SKM-1 treated with dmso at 0.1 percent for 144 hours (cell line): ENCODE measurements around the gene BIRC5.

Source experiments
- DNase-seq: peaks from one replicate; lab custom pipeline; 2025; ENCODE audit not compliant: unreplicated experiment; lab: John Stamatoyannopoulos, UW

The BIRC5 gene

GRCh38 chr17:78255029-78255656, 41.1 kb downstream of the BIRC5 start:
- no peak for DNase-seq

DNA sequence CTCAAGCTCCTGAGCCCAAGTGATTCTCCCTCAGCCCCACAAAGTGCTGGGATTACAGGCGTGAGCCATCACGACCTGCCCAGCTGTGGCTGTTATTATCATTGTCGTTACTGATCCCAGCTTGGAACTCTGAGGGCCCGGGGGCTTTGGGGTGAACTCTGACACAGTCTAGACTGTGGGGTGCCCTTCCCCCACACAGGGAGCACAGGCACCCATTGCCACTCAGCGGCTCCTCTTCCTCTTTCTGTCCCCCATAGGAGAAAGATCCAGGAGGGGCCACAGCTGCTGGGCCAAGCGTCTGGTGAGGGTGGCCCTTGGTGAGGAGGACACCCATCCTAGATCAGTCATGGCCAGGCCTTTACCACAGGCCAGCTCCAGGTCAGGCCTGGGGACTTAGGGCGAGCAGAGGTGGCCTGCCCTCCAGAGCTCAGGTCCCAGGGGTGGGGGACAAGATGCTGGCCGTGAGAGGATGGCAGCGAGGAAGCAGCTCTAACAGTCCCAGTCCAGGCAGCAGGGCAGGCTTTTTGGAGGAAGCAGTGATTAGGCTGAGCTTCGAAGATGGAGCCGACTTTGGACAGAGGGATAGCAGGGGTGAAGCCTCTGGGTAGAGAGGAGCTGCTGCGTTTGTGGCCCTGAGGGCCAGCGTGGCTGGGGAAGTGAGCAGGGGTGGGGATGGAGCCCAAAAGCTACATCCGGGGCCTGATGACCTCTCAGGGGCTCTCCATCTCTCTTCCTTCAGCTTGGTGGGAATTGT, 42.1 kb downstream of the BIRC5 start:
- DNase-seq = peak; percentile 18

- no peak for DNase-seq
These were observed 42.9 kb downstream of the BIRC5 start for GRCh38 chr17:78256707-78257591.

DNA sequence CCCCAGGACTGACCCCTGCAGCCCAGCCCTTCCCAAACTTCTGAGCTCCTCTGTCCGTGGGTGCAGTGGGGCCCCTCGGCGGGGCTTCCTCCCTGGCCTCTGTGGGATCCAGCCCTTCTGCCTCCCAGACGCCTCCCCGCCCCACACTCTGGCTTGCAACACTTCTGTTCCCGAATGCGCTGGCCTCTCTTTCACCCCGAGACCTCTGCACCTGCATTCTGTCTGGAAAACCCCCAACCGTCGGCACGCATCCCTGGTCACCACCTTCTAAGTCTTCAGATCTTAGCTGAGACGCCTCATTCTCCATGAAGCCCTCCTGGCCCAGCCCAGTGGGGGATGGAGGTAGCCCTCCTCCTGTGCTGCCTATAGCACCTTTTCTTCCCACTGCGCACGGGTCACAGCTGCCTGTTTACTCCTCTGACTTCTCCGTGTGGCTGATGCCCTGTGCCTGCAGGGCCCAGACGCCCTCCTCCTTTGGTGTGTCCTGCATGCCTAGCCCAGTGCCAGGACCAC, 43.8 kb downstream of the BIRC5 start:
- DNase-seq = peak; percentile 59

DNA sequence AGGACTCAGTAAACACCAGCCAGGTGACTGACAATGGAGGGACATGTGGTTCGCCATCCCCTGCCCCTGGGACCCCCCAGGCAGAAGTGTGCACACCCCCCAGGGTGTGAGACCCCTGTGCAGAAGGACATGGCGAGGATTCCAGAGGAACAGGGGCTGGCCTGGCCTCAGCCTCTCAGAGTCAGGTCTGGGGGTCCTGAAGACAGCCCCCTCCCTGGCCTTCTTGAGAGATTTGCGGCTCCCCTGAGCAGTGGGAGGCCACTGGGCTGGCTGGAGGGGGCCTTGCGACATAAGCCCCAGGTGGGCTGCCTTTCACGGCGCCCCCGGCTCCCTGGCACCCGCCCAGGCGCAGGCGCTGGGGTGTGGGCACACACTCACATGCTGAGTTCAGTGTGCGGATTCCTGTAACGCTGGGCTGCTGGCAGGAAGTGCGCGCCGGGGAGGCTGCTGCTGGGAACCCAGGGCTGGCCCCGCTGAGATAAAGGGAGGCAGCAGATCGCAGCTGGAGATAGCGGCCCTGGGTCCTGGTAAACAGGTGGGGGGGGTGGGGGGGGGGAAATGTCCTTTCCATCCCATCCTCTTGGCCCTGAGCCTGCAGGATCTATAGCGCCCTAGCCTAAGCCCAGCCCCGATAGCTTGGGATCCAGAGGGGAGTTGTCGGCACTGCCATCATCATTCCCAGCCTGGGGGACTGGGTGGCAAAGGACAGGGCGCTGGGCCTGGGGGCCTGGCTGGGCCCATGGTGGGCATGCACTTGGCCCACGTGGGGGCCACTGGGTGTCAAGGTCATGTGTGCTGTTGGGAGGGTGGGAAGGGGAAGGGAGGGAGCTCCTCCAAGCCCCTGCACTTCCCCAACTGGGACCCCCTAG, 44.5 kb downstream of the BIRC5 start:
- peak; percentile 31 for DNase-seq

GRCh38 chr17:78259192-78259554, 45.1 kb downstream of the BIRC5 start:
- no peak for DNase-seq

- no peak for DNase-seq
These were observed 49.1 kb downstream of the BIRC5 start for GRCh38 chr17:78263063-78263735.

DNA sequence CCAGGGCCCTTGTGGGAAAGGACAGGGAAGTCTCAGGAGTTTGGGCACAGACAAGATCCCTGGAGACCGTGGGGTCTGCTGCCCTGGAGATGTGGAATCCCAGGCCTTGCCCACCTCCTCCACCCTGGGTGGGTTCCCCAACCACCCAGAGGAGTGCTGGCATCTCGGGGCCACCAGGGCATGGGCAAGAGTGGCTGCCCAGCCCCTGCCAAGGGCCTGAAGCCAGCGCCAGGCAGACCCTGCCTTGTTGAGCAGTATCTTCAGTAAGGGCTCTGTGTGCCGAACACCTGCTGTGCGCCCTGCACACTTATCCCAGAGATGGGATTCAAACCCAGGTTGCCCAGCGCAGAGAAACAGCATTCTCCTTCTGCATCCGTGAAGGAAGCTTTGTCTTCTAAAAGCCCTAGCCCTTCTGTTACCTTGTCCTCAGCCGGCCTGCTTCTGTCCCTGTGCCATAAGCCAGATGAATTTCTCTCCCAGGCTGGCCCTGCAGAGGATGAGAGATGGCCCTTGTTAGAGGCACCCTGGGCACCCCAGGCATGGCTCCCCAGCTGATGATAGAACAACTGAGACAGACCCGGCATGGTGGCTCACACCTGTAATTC, 49.8 kb downstream of the BIRC5 start:
- DNase-seq = no peak

DNA sequence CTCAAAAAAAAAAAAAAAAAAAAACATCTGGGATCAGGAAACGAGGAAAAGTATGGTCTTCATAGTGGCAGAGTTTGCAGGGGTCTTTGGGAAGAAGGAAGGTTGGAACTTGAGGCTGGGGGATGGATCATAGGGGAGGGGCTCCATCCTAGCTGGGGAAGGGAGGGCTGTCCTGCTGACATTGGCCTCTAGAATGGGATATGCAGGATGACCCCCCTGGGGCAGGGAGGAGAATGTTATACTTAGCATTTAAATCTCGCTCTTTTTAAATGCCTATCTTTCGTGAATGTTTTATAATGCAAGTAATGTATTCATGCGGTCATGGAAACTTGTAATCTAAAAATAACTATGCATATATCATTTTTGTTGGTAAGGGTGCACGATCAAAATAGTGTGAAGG, 50.5 kb downstream of the BIRC5 start:
- DNase-seq = no peak

GRCh38 chr17:78265121-78265520, 51.1 kb downstream of the BIRC5 start:
- DNase-seq = no peak

- DNase-seq = no peak
These were observed 52.2 kb downstream of the BIRC5 start for GRCh38 chr17:78266231-78266631.

GRCh38 chr17:78266771-78267170, 52.7 kb downstream of the BIRC5 start:
- DNase-seq = no peak

GRCh38 chr17:78267253-78268073, 53.4 kb downstream of the BIRC5 start:
- DNase-seq = no peak

DNA sequence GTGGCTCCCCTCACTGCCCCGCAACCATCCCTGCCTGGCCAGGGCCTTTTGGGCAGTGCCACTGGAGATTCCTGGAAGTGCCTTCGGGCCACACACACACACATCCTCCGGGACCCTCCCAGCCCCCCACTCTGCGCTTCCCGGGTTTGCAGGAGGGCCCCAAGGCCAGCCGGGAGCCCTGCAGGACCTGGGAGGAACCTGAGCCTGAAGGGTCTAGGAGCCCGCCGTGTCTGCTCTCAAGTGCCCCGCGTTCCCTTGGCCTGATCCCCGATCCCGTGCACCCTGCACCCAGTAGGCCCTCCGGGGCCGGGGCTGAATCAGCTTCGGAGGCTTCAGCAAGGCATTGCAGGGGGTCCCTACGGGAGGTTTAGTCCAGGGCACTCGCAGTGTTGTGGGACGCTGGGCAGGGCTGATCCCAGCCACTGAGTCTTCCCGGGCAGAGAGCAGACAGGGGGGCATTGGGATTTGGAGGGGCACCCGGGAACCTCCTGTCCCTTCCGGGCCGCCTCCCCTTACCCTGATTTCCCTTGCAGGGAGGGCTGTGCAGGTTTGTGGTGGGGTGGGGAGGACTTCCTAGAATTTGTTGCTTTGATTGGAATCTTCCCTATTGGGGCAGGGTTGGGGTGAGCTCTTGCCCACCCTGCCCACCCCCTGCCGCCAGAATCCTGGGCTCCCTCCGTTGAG, 54.3 kb downstream of the BIRC5 start:
- no peak for DNase-seq

DNA sequence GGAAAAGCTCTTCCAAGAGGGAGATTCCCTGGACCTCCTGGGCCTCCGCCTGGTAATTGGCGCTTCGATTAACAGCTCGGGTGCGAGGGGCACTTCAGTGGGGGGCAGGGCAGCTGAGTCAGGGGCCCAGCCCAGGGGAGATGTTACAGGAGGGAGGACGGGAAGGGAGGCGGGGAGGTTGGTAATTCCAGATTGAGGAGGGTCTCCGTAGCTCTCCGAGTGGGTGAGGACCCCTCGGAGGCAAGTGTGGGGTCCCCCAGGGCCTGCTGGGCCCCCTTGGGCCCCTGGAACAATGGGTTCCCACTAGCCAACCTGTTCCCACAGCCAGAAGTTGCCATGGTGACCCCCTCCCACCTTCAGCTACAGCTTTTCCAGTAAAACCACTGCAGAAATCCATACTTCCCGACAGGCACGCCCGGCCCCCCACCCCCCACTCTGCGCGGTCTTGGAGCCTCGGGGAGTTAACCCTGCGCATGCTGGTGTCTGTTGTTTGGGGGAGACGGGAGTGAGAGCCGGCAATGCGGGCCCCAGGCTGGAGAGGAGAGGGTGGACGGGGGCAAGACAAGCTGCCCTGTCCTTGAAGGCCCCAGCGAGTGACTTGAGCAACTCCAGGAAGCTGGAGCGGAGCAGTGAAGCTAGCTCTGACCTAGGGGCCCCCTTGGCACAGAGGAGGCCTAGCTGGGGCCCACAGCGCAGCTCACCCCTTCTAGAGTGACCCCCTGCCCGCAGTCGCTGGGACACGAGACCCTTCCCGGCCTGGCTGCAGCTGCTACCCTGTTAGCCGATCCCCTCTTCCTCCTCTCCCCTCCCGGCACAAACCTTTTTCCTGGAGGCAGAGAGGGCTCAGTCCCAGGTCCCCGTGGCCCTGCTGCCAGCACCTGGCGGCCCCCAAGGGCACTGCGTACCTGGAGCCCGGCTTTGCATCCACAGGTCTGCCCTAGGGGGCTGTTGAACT, 55.2 kb downstream of the BIRC5 start:
- DNase-seq = no peak

DNA sequence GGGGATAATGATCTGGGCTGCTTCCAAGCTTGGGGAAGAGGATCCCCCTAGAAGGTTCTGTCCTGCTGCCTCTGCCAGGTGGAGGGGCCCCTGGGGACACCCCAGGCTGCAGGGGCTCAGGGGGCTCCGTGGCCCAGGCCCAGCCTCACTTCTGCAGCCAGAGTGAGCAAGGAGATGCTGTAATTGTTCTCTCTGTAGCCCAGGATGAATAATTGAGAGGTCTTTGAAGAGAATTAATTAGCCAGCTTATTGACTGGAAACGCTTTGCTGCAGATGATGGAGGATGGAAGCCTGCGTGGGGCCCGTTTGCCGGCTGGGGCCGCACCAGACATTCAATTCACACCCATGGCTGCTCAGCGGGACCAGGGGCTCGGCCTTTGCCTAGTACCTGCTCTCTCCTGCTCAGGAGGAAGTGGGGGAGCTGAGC, 55.9 kb downstream of the BIRC5 start:
- no peak for DNase-seq
